GM12801 (cell line): ENCODE results near the gene FMO1.

Source experiments
- CTCF ChIP-seq: IDR thresholded peaks from one replicate; pipeline ENCODE4 v1.5.1; 2011; ENCODE audit warnings: control low read depth; ENCODE audit not compliant: insufficient read length; ENCODE audit errors: extremely low read depth

Gene FMO1

GRCh38 chr1:171290621-171291020 lies 42.3 kb downstream of the FMO1 start:
- no peak for TF ChIP-seq CTCF

DNA sequence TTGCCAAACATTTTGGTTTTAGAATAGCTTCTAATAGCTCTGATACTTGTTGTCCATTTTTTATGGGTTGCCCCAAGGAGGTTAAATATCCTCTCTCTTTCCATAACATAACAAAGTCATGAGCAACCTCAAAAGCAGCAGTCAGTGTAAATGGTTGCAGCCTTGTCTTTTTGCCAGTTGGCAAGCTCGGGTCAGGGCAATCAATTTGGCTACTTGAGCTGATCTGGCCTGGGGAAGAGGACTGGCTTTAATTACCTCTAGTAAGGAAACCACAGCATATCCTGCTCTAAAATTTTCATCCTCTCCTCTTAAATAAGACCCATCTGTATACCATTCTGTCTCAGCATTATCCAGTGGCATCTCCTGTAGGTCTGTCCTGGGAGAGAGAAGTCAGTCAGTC lies 44.5 kb downstream of the FMO1 start:
- no peak for TF ChIP-seq CTCF

- TF ChIP-seq CTCF = no peak
Measured at GRCh38 chr1:171295821-171296220, 47.5 kb downstream of the FMO1 start.

DNA sequence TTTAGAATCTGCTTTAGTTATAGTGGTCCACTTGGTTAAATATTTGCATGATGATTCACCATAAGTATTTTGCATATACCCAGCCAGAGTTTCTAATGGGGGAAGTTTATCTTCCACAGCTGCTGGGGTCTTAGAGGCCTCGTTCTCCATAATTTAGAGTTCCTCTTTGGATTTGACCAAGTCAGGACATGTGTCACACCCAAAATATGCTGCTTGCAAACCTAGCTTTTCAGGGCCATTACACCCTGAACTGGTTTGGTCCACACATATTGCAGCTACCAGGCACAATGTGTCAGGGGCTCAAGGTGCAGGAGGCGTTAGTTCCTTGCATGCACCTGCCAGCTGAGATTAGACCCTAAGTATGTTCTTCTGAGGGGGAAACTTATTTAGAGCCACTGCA lies 48.6 kb downstream of the FMO1 start:
- TF ChIP-seq CTCF = no peak

DNA sequence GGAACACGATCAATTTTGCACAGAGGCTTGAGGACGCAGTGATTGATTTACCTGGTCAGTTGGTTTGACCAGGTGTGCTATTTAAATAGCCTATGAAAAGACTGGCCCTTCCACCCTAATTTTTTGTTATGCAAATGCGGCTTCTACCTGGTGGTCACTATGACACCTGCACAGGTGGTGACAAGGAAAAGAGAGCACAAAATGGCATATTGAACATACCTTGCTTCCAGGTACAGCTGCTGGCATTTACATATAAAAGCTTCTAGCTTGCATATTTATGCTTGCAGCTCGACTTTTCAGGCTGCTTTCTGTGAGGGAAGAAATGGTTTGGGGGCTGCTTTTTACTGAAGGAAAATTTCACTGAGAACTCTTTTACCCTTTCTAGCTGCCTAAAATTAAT lies 50.4 kb downstream of the FMO1 start:
- no peak for TF ChIP-seq CTCF

GRCh38 chr1:171299342-171299741 lies 51.0 kb downstream of the FMO1 start:
- TF ChIP-seq CTCF = no peak

DNA sequence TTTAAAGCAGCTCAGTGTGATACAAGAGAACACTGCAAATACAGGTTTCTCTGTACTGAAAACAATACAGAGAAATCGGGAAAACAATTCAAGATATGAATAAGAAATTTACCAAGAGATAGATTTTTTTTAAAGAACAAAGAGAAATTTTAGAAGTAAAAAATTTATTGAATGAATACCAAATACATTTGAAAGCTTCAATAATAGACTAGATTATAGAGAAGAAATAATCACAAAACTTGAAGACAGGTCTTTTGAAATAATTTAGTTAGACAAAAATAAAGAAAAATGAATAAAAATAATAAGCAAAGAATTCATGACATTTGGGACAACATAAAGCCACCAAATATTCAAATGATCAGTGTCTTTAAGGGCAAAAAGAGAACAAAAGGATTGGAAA lies 52.1 kb downstream of the FMO1 start:
- TF ChIP-seq CTCF = no peak

DNA sequence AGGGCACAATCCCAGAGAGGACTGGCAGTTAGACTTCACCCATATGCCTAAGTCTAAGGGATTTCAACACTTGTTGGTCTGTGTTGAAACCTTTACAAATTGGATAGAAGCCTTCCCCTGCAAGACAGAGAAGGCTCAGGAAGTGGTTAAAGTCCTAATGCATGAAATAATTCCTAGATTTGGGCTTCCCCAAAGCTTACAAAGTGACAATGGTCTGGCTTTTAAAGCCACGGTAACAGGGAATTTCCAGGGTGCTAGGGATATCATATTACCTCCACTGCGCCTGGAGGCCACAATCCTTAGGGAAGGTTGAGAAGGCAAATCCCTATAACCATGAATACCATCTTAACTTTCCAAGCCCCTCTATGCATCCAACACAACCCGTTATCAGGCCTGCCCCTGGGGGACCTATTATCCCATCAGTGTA lies 62.4 kb downstream of the FMO1 start:
- no peak for TF ChIP-seq CTCF
